ENCODE results near the gene DDB1. TPM values are rescaled to one million over a fixed set of nuclear protein-coding genes. Genes with fewer than 3 reads are reported as not detected.

DDB1 gene
- total RNA-seq, 2 donors from 2014 or later: 179 to 253 TPM

- H3K27ac ChIP-seq: peak overlapping the region; percentile 48 to 56
- no peak overlapping the region for H3K4me3 ChIP-seq
- H3K36me3 ChIP-seq: peaks cover 0 to 6% of the 10 kb centered on the region in 2 donors
- WGBS: 22% methylated on average over 6 of the region's 6 CpGs
- no peak for DNase-seq (ENCODE audit: low spot score)
- H3K27me3 ChIP-seq (replicated peaks; ENCODE audit: insufficient read depth): no peaks in the 10 kb centered on the region
- peaks cover 13% of the 10 kb centered on the region for H3K4me1 ChIP-seq (replicated peaks)
- intact Hi-C loops (cut with DNase I): no loop called here
- H3K9me3 ChIP-seq: no peaks in the 10 kb centered on the region
- TF ChIP-seq POLR2AphosphoS5 (IDR thresholded peaks at IDR 0.05) (peak; percentile 50), POLR2A (IDR thresholded peaks at IDR 0.05) (no peak)
Measured at GRCh38 chr11:61367406-61367805, 34.5 kb upstream of the DDB1 start.

- Histone ChIP-seq H3K4me3 (no peak overlapping the region), H3K27me3 (replicated peaks; ENCODE audit: insufficient read depth) (no peaks in the 10 kb centered on the region), H3K36me3 (peaks cover 0 to 6% of the 10 kb centered on the region in 2 donors), H3K9me3 (no peaks in the 10 kb centered on the region), H3K4me1 (replicated peaks) (peaks cover 16% of the 10 kb centered on the region), H3K27ac (no peak overlapping the region)
- no peak for DNase-seq (ENCODE audit: low spot score)
- intact Hi-C loops (cut with DNase I): no loop called here
- TF ChIP-seq POLR2A (IDR thresholded peaks at IDR 0.05) (no peak), CTCF (IDR thresholded peaks at IDR 0.05) (no peak), POLR2AphosphoS5 (IDR thresholded peaks at IDR 0.05) (no peak)
- WGBS: 84% methylated on average over 5 of the region's 5 CpGs
Measured at GRCh38 chr11:61364012-61364675, 31.2 kb upstream of the DDB1 start.

- Histone ChIP-seq H3K36me3 (no peaks in the 10 kb centered on the region), H3K27ac (peak overlapping the region; percentile 96 to 97), H3K4me1 (replicated peaks) (peaks cover 11% of the 10 kb centered on the region), H3K4me3 (peak overlapping the region; percentile 52 to 63), H3K27me3 (replicated peaks; ENCODE audit: insufficient read depth) (no peaks in the 10 kb centered on the region), H3K9me3 (no peaks in the 10 kb centered on the region)
- 1% methylated on average over 12 of the region's 12 CpGs for WGBS
- no peak for DNase-seq (ENCODE audit: low spot score)
- intact Hi-C loops (cut with DNase I): no loop called here
- no peak for TF ChIP-seq POLR2A (IDR thresholded peaks at IDR 0.05)
- no peak for TF ChIP-seq POLR2AphosphoS5 (IDR thresholded peaks at IDR 0.05)
- TF ChIP-seq CTCF (IDR thresholded peaks at IDR 0.05): no peak
Measured at GRCh38 chr11:61362542-61362875, 29.6 kb upstream of the DDB1 start.

GRCh38 chr11:61361741-61362541, 29.0 kb upstream of the DDB1 start, which contains the start of the genes CYB561A3 and TMEM138:
TSS of gene CYB561A3 (minus strand) at chr11:61361882. CDS start at chr11:61356713, 5,169 bp downstream.
TSS of gene TMEM138 (plus strand) at chr11:61362374. CDS start at chr11:61364391, 2,017 bp downstream.
- H3K9me3 ChIP-seq: no peaks in the 10 kb centered on the region
- H3K4me1 ChIP-seq (replicated peaks): peaks cover 8% of the 10 kb centered on the region
- H3K27me3 ChIP-seq (replicated peaks; ENCODE audit: insufficient read depth): no peaks in the 10 kb centered on the region
- WGBS: under 1% methylated on average over 60 of the region's 63 CpGs
- TF ChIP-seq CTCF (IDR thresholded peaks at IDR 0.05) (no peak), POLR2A (IDR thresholded peaks at IDR 0.05) (peak; percentile 83), POLR2AphosphoS5 (IDR thresholded peaks at IDR 0.05) (peak; percentile 81)
- intact Hi-C loops (cut with DNase I): no loop called here
- peak; percentile 94 for DNase-seq (ENCODE audit: low spot score)
- no peaks in the 10 kb centered on the region for H3K36me3 ChIP-seq
- peak within 1 kb of the TSS; percentile 96 to 97 for H3K27ac ChIP-seq
- H3K4me3 ChIP-seq: peak within 1 kb of the TSS; percentile 52 to 63

GRCh38 chr11:61361237-61361740, 28.4 kb upstream of the DDB1 start:
- WGBS: 3% methylated on average over 22 of the region's 22 CpGs
- peaks cover 6% of the 10 kb centered on the region for H3K4me1 ChIP-seq (replicated peaks)
- peak overlapping the region; percentile 96 to 97 for H3K27ac ChIP-seq
- no peaks in the 10 kb centered on the region for H3K36me3 ChIP-seq
- intact Hi-C loops (cut with DNase I): no loop called here
- no peak for TF ChIP-seq CTCF (IDR thresholded peaks at IDR 0.05)
- no peak for DNase-seq (ENCODE audit: low spot score)
- peak overlapping the region; percentile 52 to 63 for H3K4me3 ChIP-seq
- H3K9me3 ChIP-seq: no peaks in the 10 kb centered on the region
- H3K27me3 ChIP-seq (replicated peaks; ENCODE audit: insufficient read depth): no peaks in the 10 kb centered on the region
